Activated naive CD8-positive, alpha-beta T cell treated with anti-CD3 and anti-CD28 coated beads, Interleukin-2, amount 50 U/mL, for 24 hours (primary cell): ENCODE measurements around the gene MID1IP1.
A peak's percentile ranks its signal among the peaks of the same experiment; 100 is the strongest.

Experiments used
- ATAC-seq: fragments of 150-1000 bp; cut with Tn5 transposase; one replicate; pipeline ENCODE4 v1.10.0; 2021
- DNase-seq: peaks from one replicate; pipeline ENCODE4 v3.0.0; 2021
- H3K27ac Mint-ChIP-seq: one replicate; pipeline ENCODE4 v1.8.0; 2021; ENCODE audit warnings: mild to moderate bottlenecking, mixed read lengths
- H3K27me3 Mint-ChIP-seq: one replicate; pipeline ENCODE4 v1.8.0; 2021; ENCODE audit warnings: mixed read lengths
- H3K36me3 Mint-ChIP-seq: one replicate; pipeline ENCODE4 v1.8.0; 2021; ENCODE audit warnings: low read depth, mixed read lengths
- H3K4me1 Mint-ChIP-seq: one replicate; pipeline ENCODE4 v1.8.0; 2021; ENCODE audit warnings: mixed read lengths
- H3K4me3 Mint-ChIP-seq: one replicate; pipeline ENCODE4 v1.8.0; 2021; ENCODE audit warnings: mild to moderate bottlenecking, moderate library complexity, mixed read lengths
- H3K9me3 Mint-ChIP-seq: one replicate; pipeline ENCODE4 v1.8.0; 2021; ENCODE audit warnings: mixed read lengths

The MID1IP1 gene, protein sequence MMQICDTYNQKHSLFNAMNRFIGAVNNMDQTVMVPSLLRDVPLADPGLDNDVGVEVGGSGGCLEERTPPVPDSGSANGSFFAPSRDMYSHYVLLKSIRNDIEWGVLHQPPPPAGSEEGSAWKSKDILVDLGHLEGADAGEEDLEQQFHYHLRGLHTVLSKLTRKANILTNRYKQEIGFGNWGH

DNA sequence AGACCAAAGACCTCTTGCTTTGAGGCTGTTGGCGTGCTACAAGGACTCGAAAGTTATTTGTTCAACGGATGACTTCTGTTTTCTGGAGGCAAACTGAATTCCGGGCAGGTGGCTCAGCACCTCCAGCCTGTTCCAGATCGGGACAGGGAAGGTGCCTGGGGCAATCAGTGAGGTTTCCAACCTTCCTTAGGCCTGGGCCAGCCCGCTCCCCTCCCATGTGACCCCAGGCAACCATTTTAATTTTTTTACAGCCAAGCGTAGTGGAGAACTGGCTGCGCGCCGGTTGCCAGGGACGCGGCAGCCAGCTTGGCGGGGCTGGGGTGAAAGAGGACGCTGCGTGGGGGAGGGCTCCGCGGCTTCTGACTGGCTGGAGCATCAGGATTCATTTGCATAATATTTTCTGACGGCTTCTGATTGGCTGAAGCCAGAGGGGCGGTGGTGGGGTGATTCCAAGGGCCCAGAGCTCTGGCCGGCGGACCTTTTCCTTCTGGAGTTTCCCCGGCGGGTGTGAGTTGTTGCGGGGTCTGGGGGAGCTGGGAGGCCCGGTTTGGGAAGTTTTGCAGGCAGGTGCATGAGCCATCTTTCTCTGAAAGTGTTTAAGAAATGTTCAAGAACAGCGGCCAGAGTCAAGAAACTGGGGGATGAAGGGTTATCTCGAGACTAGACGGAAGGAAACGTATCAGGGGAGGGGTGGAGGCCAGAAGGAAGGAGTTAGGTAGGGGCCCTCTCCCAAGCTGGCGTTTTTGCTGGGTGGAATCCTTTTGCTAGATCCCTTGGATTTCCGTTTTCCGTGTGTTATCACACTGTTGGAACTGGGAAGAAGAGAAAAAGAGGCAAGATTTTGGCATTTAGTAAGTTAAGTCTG lies at the start of gene MID1IP1:
TSS of gene MID1IP1 (plus strand) at position 479 of the 865 bp plus-strand sequence. CDS start 3,488 bp downstream, outside the sequence.
- H3K9me3 Mint-ChIP-seq = no peaks in the 10 kb centered on the region
- H3K27ac Mint-ChIP-seq = peak within 1 kb of the TSS; percentile 95
- ATAC-seq (peak; percentile 47), DNase-seq (peak; percentile 74)
- peak within 1 kb of the TSS; percentile 96 for H3K4me3 Mint-ChIP-seq
- peaks cover 10% of the 10 kb centered on the region for H3K4me1 Mint-ChIP-seq
- H3K36me3 Mint-ChIP-seq = peaks cover 40% of the 10 kb centered on the region
- H3K27me3 Mint-ChIP-seq = no peaks in the 10 kb centered on the region

DNA sequence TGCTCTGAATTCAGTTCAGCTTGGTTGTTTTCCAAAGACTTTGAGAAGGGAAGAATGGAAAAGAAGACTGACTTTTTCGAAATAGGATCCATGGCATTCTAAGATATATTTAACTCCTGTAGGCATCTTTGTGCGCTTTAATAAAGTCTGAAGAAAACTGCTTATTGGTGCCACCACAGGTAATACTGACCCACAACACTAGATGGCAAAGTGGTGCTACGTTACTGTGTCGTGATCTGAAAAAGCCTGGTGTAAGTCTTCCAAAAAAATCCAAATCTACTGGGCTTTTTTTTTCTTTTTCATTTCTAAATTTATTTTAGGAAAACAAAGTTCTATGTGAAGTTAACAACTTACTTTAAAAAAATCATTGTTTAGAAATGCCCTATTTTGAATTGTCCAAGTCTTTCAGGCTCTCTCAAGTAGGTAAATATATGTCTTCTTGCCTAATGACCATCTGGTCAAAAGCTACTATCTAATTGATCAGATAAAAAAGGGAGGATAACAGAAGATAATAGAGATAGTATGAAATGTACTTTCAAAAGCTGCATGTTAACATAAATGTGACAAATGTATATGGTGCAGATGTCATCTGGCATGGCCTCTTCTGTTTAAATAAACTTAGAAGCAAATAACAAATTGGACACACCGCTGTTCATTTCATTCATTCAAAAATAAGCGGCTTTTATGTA lies 47.0 kb upstream of the MID1IP1 start:
- Mint-ChIP-seq H3K36me3 (no peaks in the 10 kb centered on the region), H3K4me1 (no peaks in the 10 kb centered on the region), H3K9me3 (no peaks in the 10 kb centered on the region), H3K4me3 (no peak overlapping the region), H3K27me3 (peaks cover 5% of the 10 kb centered on the region), H3K27ac (no peak overlapping the region)
- DNase-seq = peak; percentile 12
- ATAC-seq = no peak

DNA sequence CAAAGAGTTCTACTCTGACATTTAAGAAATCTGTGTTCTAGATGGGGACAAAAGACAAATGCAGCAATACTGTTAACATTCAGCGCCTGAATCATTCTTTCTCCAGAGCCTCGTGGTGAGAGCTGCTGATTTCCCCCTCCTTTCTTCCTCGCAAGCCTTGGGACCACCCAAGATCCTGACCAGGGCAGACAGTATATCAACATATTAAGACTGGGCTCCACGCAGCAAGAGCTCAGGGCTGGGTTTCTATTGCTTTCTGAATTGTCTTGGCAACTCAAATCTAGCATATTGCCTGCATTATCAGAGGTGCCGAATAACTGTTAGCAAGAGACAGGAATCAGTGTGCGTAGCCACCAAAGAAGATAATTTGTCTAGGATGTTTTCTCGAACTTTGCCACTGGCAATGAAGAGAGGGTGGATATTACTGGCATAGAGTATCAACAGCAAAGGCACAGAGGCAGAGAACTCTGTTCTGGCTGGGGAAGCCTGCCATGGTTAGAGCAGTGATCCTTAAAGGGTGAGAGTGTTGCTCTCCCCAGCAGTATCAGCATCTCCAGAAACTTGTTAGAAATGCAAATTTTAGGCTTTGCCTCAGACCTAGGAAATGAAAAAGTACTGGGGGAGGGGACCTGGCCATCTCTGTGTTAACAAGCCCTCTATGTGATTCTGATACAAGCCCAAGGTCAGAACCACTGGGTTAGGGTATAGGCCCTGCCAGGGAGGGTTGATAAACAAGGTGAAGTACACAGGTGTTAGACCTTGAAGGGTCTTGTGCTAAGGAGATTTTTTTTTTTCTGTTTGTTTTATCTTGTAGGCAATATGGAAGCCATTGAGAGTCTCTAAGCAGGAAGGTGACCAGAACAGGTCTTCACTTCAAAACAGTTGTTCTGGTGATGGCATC lies 46.2 kb upstream of the MID1IP1 start:
- Mint-ChIP-seq H3K36me3 (no peaks in the 10 kb centered on the region), H3K27me3 (peaks cover 7% of the 10 kb centered on the region), H3K27ac (no peak overlapping the region), H3K4me3 (no peak overlapping the region), H3K4me1 (no peaks in the 10 kb centered on the region), H3K9me3 (no peaks in the 10 kb centered on the region)
- no peak for DNase-seq
- no peak for ATAC-seq

DNA sequence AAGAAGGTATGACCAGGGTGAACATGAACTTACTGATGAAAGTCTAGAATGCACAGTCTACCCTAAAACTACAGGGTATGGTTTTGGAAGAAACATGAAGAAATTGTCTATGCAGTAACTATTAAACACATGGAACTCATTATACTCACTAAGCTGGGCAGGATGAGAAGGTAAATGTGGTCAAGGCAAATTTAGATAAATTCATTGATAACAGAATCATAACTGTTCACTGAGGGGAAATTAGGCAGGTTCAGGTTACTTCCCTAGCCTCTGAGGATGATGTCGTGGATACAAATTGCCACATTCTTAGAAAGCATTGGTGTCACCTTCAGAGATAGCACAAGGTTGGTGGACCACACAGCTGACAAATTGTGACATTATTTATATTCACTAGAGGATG lies 40.4 kb upstream of the MID1IP1 start:
- Mint-ChIP-seq H3K9me3 (no peaks in the 10 kb centered on the region), H3K27me3 (peaks cover 9% of the 10 kb centered on the region), H3K36me3 (no peaks in the 10 kb centered on the region), H3K27ac (no peak overlapping the region), H3K4me1 (no peaks in the 10 kb centered on the region), H3K4me3 (no peak overlapping the region)
- DNase-seq (no peak), ATAC-seq (no peak)

DNA sequence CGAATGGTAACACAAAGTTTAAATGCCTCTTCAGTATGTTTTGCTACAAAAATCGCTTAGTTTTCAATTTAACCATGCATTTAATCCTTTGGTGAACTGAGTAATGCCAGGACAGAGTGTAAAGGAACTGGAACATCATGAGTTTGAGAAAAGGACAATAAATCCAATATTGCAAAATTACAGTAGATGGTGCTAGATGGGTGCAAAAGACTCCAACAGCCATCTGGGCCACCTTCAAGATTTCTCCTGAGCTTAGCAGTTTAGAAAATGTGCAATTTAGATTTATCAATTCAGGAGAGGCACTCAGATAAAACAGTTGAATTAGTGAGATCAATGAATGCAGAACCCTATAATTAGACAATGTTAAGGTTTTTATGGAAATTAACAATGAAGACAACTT lies 33.2 kb upstream of the MID1IP1 start:
- Mint-ChIP-seq H3K4me3 (no peak overlapping the region), H3K27me3 (peaks cover 1% of the 10 kb centered on the region), H3K36me3 (no peaks in the 10 kb centered on the region), H3K9me3 (no peaks in the 10 kb centered on the region), H3K4me1 (no peaks in the 10 kb centered on the region), H3K27ac (no peak overlapping the region)
- ATAC-seq (no peak), DNase-seq (no peak)

DNA sequence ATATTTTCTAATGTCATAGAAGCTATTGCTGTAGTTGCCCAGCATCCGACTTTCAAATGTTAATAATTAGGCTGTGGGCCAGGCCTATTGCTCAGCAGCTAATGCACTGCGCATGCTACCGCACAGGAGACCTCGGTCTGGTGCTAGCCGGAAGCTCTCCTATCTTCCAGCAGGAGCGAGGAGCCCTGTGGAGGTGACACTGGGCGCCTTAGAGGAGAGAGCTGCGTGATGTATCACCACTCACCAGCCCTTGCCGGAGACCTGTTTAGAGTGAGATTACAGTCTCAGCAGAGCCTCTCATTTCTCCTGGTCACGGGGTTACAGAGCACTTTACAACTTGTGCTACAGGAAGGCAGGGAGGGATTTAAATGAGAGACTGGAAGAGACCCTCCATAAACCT lies 31.1 kb upstream of the MID1IP1 start:
- Mint-ChIP-seq H3K9me3 (no peaks in the 10 kb centered on the region), H3K27ac (no peak overlapping the region), H3K4me1 (peaks cover 4% of the 10 kb centered on the region), H3K27me3 (peaks cover 2% of the 10 kb centered on the region), H3K36me3 (no peaks in the 10 kb centered on the region), H3K4me3 (no peak overlapping the region)
- DNase-seq (no peak), ATAC-seq (no peak)

DNA sequence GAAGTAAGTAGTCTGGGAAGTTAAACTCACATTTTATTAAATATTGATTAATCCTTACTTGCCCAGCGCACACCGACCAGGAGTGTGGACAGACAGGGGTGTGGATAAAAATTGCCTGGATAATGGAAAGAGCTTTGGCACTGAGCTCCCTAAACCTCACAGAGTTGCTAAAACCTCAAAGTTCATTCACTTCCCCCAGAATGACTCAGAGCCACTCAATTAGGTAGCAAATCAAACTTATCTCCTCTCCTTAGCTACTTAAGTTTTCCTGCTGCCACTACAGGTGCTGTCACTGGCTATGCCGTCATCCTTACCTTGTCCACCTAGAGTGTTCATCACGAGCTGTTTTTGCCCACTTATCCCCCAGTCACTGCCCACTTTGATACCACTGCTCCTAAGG lies 27.0 kb upstream of the MID1IP1 start:
- Mint-ChIP-seq H3K9me3 (peaks cover 4% of the 10 kb centered on the region), H3K27ac (no peak overlapping the region), H3K4me3 (no peak overlapping the region), H3K36me3 (no peaks in the 10 kb centered on the region), H3K27me3 (peaks cover 4% of the 10 kb centered on the region), H3K4me1 (peaks cover 12% of the 10 kb centered on the region)
- DNase-seq = no peak
- peak; percentile 54 for ATAC-seq

DNA sequence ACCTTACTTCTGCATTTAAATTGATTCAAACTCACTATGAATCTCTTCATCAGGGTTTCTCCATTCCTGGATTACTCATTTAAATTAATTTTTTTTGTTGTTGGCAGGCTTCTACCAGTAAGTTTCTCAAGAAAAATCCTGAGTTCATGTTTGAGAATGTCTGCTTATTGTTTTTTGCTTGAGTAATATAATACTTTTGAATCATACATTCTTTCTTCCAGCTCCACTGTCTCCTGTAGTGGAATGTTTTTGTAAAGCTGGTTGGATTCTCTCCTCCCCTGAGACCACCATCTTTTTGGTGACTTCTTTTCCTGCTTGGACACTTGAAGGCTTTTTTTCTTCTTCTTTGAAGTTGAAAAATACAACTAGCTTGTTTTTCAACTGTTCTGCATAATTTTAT lies 4.3 kb upstream of the MID1IP1 start:
- ATAC-seq (no peak), DNase-seq (no peak)
- Mint-ChIP-seq H3K27ac (no peak overlapping the region), H3K9me3 (no peaks in the 10 kb centered on the region), H3K4me1 (peaks cover 10% of the 10 kb centered on the region), H3K4me3 (no peak overlapping the region), H3K27me3 (no peaks in the 10 kb centered on the region), H3K36me3 (peaks cover 12% of the 10 kb centered on the region)

DNA sequence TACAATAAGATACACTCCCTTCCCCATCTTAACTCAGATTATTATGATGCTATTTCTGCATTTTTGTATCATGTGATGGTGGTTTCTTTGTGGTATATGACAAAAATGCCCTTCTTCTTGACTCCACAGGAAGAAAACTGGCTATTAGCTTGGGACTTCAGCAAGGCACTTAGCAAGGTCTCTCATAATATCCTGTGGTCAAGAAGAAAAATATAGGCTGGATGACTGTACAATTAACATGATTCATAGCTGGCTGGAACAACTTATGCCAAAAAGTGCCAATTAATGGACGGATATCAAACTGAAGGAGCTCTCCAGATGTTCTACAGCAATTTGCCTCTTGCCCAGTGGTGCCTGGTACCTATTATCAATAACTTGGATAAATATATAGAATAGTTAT lies 2.3 kb upstream of the MID1IP1 start:
- Mint-ChIP-seq H3K27me3 (no peaks in the 10 kb centered on the region), H3K27ac (no peak overlapping the region), H3K9me3 (no peaks in the 10 kb centered on the region), H3K4me3 (no peak overlapping the region), H3K36me3 (peaks cover 23% of the 10 kb centered on the region), H3K4me1 (peaks cover 10% of the 10 kb centered on the region)
- DNase-seq = no peak
- no peak for ATAC-seq

DNA sequence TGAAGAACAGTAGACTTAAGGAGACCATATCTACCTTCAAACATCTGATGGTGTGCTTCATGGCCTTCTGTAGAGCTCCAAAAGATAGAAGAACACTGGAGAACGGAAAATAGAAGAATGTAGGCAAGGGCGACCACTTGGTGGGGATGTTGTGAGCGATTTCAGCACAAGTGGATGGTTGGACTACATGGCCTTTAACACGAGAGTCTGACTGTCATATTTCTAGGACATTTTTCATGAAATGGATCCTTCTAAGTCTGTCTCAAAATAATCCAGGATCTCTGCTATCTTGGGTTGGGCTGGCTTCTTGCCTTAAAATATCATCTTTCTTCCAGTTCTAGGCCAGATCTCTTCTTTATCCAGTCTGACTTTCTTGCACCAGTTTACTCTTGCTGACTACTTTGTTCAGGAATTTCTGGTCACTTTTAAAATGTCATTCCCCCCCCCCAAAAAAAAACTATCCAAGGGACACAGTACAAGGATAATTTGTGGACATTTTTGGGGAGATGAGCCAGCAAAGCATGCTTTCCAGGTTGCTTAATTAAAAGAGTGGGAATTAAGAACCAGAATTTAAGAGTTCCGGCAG lies 1.2 kb upstream of the MID1IP1 start:
- no peak for ATAC-seq
- no peak for DNase-seq
- no peak overlapping the region for H3K27ac Mint-ChIP-seq
- H3K36me3 Mint-ChIP-seq = peaks cover 30% of the 10 kb centered on the region
- peak overlapping the region; percentile 11 for H3K4me3 Mint-ChIP-seq
- no peaks in the 10 kb centered on the region for H3K9me3 Mint-ChIP-seq
- no peaks in the 10 kb centered on the region for H3K27me3 Mint-ChIP-seq
- H3K4me1 Mint-ChIP-seq = peaks cover 10% of the 10 kb centered on the region

DNA sequence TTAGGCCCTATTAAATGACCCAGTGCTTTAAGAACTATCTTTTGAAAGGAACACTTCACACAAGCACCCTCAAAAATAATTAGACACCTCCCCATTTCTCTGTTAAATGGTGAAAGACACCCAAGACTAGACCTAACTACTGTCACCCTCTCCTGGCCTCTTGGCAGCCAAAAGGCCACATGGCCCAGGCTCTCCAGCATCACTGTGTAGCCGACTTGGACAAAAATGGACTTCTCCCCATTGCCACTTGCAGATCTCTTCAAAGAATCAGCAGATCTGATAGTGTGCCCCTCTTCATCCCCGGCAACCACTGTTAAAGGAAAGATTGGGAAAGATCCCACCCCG lies 2.0 kb downstream of the MID1IP1 start:
- Mint-ChIP-seq H3K4me3 (peak overlapping the region; percentile 96), H3K4me1 (peaks cover 21% of the 10 kb centered on the region)

DNA sequence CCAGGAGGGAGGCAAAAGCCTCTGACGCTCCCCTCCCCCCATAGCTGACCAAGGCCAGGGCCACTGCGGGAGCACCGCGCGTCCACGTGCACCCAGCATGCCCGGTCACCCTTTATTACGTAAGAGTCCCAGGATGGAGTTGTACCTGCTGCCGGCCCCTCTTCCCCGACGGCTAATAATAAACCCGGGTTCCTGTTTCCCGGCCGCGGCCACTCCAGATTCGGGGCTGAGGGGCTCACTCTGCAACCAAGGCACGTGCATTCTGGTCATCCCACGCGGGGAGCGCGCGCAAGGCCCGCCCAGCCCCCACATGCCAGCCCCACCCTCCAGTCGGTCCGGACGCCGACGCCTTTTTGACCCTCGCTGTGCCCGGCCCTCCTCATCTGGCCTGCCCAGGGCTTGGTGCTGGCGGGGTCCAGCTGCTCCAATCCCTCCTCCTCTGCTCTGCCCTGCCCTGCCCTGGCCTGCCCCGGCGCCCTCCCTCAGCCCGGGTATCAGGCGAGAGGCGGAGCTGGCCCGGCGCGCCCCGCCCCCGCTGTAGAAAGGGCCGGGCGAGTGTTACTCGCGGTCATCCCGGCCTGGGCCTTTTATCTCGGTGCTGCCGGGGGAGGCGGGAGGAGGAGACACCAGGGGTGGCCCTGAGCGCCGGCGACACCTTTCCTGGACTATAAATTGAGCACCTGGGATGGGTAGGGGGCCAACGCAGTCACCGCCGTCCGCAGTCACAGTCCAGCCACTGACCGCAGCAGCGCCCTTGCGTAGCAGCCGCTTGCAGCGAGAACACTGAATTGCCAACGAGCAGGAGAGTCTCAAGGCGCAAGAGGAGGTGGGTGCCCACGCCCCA lies 2.6 kb downstream of the MID1IP1 start:
- peak; percentile 74 for ATAC-seq
- DNase-seq = peak; percentile 79
- Mint-ChIP-seq H3K36me3 (peaks cover 49% of the 10 kb centered on the region), H3K27me3 (no peaks in the 10 kb centered on the region), H3K27ac (peak overlapping the region; percentile 95), H3K4me3 (peak overlapping the region; percentile 96), H3K4me1 (peaks cover 24% of the 10 kb centered on the region), H3K9me3 (no peaks in the 10 kb centered on the region)

More for the DNA sequence above, 2.0 kb downstream of the MID1IP1 start:
- peaks cover 50% of the 10 kb centered on the region for H3K36me3 Mint-ChIP-seq
- H3K9me3 Mint-ChIP-seq = no peaks in the 10 kb centered on the region
- H3K27me3 Mint-ChIP-seq = no peaks in the 10 kb centered on the region
- ATAC-seq = no peak
- no peak for DNase-seq
- peak overlapping the region; percentile 95 for H3K27ac Mint-ChIP-seq

DNA sequence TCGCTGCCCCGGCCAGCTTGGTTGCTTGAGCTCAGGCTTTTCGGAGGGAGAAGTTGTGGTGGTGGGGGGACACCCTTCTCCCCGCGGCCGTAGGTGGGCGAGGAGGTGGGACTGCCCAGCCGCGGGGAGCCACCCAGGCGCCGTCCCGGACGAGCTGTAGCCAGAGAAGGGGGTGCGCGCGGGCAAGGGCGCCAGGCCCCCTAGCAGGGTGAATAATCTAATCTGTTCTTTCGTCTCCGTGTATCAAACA lies 3.1 kb downstream of the MID1IP1 start:
- H3K9me3 Mint-ChIP-seq = no peaks in the 10 kb centered on the region
- DNase-seq (no peak), ATAC-seq (no peak)
- peak overlapping the region; percentile 95 for H3K27ac Mint-ChIP-seq
- no peaks in the 10 kb centered on the region for H3K27me3 Mint-ChIP-seq
- H3K4me3 Mint-ChIP-seq = peak overlapping the region; percentile 96
- peaks cover 48% of the 10 kb centered on the region for H3K36me3 Mint-ChIP-seq
- H3K4me1 Mint-ChIP-seq = peaks cover 29% of the 10 kb centered on the region
